Neural progenitor cell (in vitro differentiated cells): ENCODE data around the gene IL21R. TPM values are rescaled to one million over a fixed set of nuclear protein-coding genes. Genes with fewer than 3 reads are reported as not detected.
"Not testable (repeated sequence)": the region's sequence is repeated elsewhere in the genome, so short reads cannot be mapped to it uniquely, and the experiment has no call there.

ENCODE experiments used
- DNase-seq: peaks from one replicate; pipeline ENCODE4 v3.0.0-alpha.2; 2016; ENCODE audit warnings: low spot score
- H2AFZ ChIP-seq: fragments of 200-600 bp; sonication (generic); replicated peaks from 2 replicates; pipeline ENCODE4 v1.6.1; 2016; ENCODE audit warnings: antibody characterized with exemption
- H3F3A ChIP-seq: fragments of 200-600 bp; sonication (generic); 2 replicates; pipeline ENCODE4 v1.6.1; 2016; ENCODE audit warnings: antibody characterized with exemption, low read depth
- H3K27ac ChIP-seq: fragments of 200-600 bp; sonication (generic); 2 replicates; pipeline ENCODE4 v1.5.1; 2016; ENCODE audit warnings: mild to moderate bottlenecking
- H3K27me3 ChIP-seq: fragments of 200-600 bp; sonication (generic); 2 replicates; pipeline ENCODE4 v1.6.1; 2016; ENCODE audit warnings: mild to moderate bottlenecking, moderate library complexity
- H3K36me3 ChIP-seq: fragments of 200-600 bp; sonication (generic); 2 replicates; pipeline ENCODE4 v1.5.1; 2016
- H3K4me1 ChIP-seq: fragments of 200-600 bp; sonication (generic); 2 replicates; pipeline ENCODE4 v1.6.1; 2016; ENCODE audit warnings: mixed run types
- H3K4me2 ChIP-seq: fragments of 200-600 bp; sonication (generic); 2 replicates; pipeline ENCODE4 v1.6.1; 2016
- H3K4me3 ChIP-seq: fragments of 200-600 bp; sonication (generic); 2 replicates; pipeline ENCODE4 v1.5.1; 2016
- H3K79me2 ChIP-seq: fragments of 200-600 bp; sonication (generic); 2 replicates; pipeline ENCODE4 v1.6.1; 2016; ENCODE audit warnings: low read depth
- H3K9ac ChIP-seq: fragments of 200-600 bp; sonication (generic); 2 replicates; pipeline ENCODE4 v1.6.1; 2016
- H3K9me3 ChIP-seq: fragments of 200-600 bp; sonication (generic); 2 replicates; pipeline ENCODE4 v1.5.1; 2016; ENCODE audit warnings: low read depth
- H4K20me1 ChIP-seq: fragments of 200-600 bp; sonication (generic); 2 replicates; pipeline ENCODE4 v1.6.1; 2016; ENCODE audit warnings: low read depth
- H3K27ac Mint-ChIP-seq: 3 replicates; pipeline ENCODE4 v1.8.0; 2021; ENCODE audit warnings: mixed read lengths
- H3K27me3 Mint-ChIP-seq: 2 replicates; pipeline ENCODE4 v1.8.0; 2022; ENCODE audit warnings: low read depth, mild to moderate bottlenecking, inconsistent platforms, moderate library complexity, mixed read lengths; ENCODE audit not compliant: insufficient read depth
- H3K36me3 Mint-ChIP-seq: 3 replicates; pipeline ENCODE4 v1.8.0; 2021; ENCODE audit warnings: mixed read lengths
- H3K4me1 Mint-ChIP-seq: 3 replicates; pipeline ENCODE4 v1.8.0; 2021; ENCODE audit warnings: mixed read lengths
- H3K4me3 Mint-ChIP-seq: 3 replicates; pipeline ENCODE4 v1.8.0; 2021; ENCODE audit warnings: mild to moderate bottlenecking, moderate library complexity, mixed read lengths
- H3K9me3 Mint-ChIP-seq: 3 replicates; pipeline ENCODE4 v1.8.0; 2020; ENCODE audit warnings: mixed read lengths
- EZH2 ChIP-seq: fragments of 200-600 bp; sonication (generic); IDR thresholded peaks from 2 replicates; pipeline ENCODE4 v1.6.1; 2017; ENCODE audit warnings: antibody characterized with exemption, mild to moderate bottlenecking, moderate library complexity
- EZH2phosphoT487 ChIP-seq: fragments of 200-600 bp; sonication (generic); IDR thresholded peaks from 2 replicates; pipeline ENCODE4 v1.6.1; 2017; ENCODE audit warnings: antibody characterized with exemption
- total RNA-seq: library from RNA; depleted of rRNA; stranded (reverse); fragments of >200 nt; gene quantifications from 2 replicates; pipeline ENCODE4 v1.2.3, GENCODE V29; 2015; ENCODE audit warnings: low replicate concordance
- TF ChIP-seq, protein P1 (sequence below): fragments of 200-600 bp; sonication (generic); IDR thresholded peaks from 2 replicates; pipeline ENCODE4 v1.5.1; 2017; ENCODE audit warnings: antibody characterized with exemption, mild to moderate bottlenecking

Gene IL21R
- total RNA-seq, 1 donor from 2014 or later: not detected

DNA sequence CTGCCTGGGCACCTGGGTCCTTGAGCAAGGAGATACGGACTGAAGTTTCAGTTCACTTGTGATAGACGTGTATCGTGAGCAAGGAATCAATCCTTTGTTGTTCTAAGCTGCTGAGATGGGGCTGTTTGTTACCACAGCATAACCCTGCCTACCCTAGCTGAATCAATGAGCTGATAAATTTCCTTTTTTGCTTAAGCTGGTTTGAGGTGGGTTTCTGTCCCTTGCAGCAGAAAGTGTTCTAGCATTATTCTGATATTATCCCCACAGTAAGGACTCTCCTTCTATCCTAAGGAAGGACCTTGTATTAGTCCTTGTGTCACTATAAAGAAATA, 51.5 kb downstream of the IL21R start:
- Histone ChIP-seq H3K36me3 (no peaks in the 10 kb centered on the region), H3K4me3 (no peak overlapping the region), H3K79me2 (no peaks in the 10 kb centered on the region), H3K27me3 (no peaks in the 10 kb centered on the region), H3K9ac (no peak overlapping the region), H3K4me1 (no peaks in the 10 kb centered on the region), H2AFZ (no peak overlapping the region), H3K9me3 (no peaks in the 10 kb centered on the region), H3F3A (no peaks in the 10 kb centered on the region), H3K27ac (no peak overlapping the region), H3K4me2 (no peak overlapping the region), H4K20me1 (no peaks in the 10 kb centered on the region)
- TF ChIP-seq EZH2phosphoT487 (no peak), EZH2 (no peak)
- TF ChIP-seq, protein P1, sequence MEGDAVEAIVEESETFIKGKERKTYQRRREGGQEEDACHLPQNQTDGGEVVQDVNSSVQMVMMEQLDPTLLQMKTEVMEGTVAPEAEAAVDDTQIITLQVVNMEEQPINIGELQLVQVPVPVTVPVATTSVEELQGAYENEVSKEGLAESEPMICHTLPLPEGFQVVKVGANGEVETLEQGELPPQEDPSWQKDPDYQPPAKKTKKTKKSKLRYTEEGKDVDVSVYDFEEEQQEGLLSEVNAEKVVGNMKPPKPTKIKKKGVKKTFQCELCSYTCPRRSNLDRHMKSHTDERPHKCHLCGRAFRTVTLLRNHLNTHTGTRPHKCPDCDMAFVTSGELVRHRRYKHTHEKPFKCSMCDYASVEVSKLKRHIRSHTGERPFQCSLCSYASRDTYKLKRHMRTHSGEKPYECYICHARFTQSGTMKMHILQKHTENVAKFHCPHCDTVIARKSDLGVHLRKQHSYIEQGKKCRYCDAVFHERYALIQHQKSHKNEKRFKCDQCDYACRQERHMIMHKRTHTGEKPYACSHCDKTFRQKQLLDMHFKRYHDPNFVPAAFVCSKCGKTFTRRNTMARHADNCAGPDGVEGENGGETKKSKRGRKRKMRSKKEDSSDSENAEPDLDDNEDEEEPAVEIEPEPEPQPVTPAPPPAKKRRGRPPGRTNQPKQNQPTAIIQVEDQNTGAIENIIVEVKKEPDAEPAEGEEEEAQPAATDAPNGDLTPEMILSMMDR: no peak
- no peak for DNase-seq
- peaks cover 11% of the 10 kb centered on the region for H3K4me1 Mint-ChIP-seq
- H3K27me3 Mint-ChIP-seq: peaks cover 3% of the 10 kb centered on the region
- H3K4me3 Mint-ChIP-seq: no peak overlapping the region
- H3K9me3 Mint-ChIP-seq: no peaks in the 10 kb centered on the region
- no peaks in the 10 kb centered on the region for H3K36me3 Mint-ChIP-seq
- no peak overlapping the region for H3K27ac Mint-ChIP-seq

DNA sequence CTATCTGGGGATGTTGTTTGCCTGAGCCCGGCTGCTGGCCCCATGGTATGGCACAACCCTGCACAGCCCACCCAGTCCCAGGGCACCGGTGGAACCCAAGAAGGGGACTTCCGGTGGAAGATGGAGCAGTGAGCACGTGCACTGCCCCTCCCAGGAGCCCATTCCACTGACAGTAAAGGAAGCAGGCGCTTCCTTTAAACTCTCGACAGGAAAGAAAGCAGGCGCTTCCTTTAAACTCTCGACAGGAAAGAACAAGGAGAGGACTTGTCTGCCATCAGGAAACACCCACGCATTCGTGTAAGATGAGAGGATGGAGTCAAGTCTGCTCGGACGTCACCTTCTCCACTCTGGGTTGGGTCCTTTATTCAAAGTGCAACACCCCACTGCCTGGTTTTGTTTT, 53.7 kb downstream of the IL21R start:
- Mint-ChIP-seq H3K36me3 (peaks cover 10% of the 10 kb centered on the region), H3K27ac (no peak overlapping the region), H3K9me3 (no peaks in the 10 kb centered on the region), H3K4me1 (peaks cover 4% of the 10 kb centered on the region), H3K4me3 (no peak overlapping the region), H3K27me3 (peaks cover 3% of the 10 kb centered on the region)
- Histone ChIP-seq H3K4me1 (no peaks in the 10 kb centered on the region), H3K9ac (no peak overlapping the region), H3F3A (no peaks in the 10 kb centered on the region), H3K9me3 (no peaks in the 10 kb centered on the region), H3K4me2 (no peak overlapping the region), H3K36me3 (no peaks in the 10 kb centered on the region), H3K27me3 (no peaks in the 10 kb centered on the region), H3K79me2 (no peaks in the 10 kb centered on the region), H3K4me3 (no peak overlapping the region), H2AFZ (no peak overlapping the region), H4K20me1 (no peaks in the 10 kb centered on the region), H3K27ac (no peak overlapping the region)
- DNase-seq: no peak
- TF ChIP-seq EZH2 (no peak), EZH2phosphoT487 (no peak)
- TF ChIP-seq, protein P1: no peak

DNA sequence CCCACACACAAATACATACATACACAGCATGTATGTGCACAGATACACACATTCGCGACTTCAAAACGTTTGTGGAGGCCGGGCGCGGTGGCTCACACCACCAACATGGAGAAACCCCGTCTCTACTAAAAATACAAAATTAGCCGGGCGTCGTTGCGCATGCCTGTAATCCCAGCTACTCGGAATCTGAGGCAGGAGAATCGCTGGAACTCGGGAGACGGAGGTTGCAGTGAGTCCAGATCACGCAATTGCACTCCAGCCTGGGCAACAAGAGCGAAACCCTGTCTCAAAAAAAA, 55.6 kb downstream of the IL21R start:
- H3K79me2 ChIP-seq, H3K4me3 Mint-ChIP-seq, H3K27ac Mint-ChIP-seq, H3K4me1 Mint-ChIP-seq, H3K4me3 ChIP-seq, H3K4me2 ChIP-seq, H3K36me3 Mint-ChIP-seq, H2AFZ ChIP-seq, H3K27me3 ChIP-seq, H4K20me1 ChIP-seq, H3K27ac ChIP-seq, H3K9me3 ChIP-seq, DNase-seq, H3K4me1 ChIP-seq, H3K9me3 Mint-ChIP-seq, H3F3A ChIP-seq, H3K27me3 Mint-ChIP-seq, H3K9ac ChIP-seq, H3K36me3 ChIP-seq: not testable (repeated sequence)

DNA sequence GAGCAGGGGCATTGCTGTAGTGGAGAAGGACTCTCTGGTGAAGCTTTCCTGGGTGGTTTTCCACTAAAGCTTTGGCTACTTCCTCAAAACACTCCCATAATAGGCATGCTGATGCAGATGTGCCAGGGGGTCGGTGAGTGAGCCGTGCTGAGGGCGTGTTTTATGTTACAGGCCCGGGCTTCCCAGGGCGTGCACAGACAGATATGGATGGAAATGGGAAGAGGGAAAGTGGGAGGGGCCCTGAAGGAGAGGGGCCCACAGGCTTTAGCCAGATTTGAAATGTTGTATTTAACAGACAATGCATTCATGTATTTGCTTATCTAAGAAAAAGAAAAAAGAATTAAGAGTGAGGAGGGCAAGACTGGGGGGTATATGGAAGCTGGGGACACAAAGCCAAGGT, 56.3 kb downstream of the IL21R start:
- Histone ChIP-seq H3K9me3 (no peaks in the 10 kb centered on the region), H4K20me1 (no peaks in the 10 kb centered on the region), H3K79me2 (no peaks in the 10 kb centered on the region), H2AFZ (no peak overlapping the region), H3K4me3 (no peak overlapping the region), H3K4me1 (no peaks in the 10 kb centered on the region), H3K9ac (no peak overlapping the region), H3K36me3 (no peaks in the 10 kb centered on the region), H3K27ac (no peak overlapping the region), H3F3A (no peaks in the 10 kb centered on the region), H3K4me2 (no peak overlapping the region), H3K27me3 (no peaks in the 10 kb centered on the region)
- peaks cover 8% of the 10 kb centered on the region for H3K27me3 Mint-ChIP-seq
- no peak overlapping the region for H3K4me3 Mint-ChIP-seq
- DNase-seq: no peak
- TF ChIP-seq, protein P1: no peak
- peaks cover 4% of the 10 kb centered on the region for H3K4me1 Mint-ChIP-seq
- no peaks in the 10 kb centered on the region for H3K9me3 Mint-ChIP-seq
- peaks cover 10% of the 10 kb centered on the region for H3K36me3 Mint-ChIP-seq
- no peak overlapping the region for H3K27ac Mint-ChIP-seq
